Heart right ventricle (tissue), 16 donors: ENCODE data around the gene RAB36. TPM values are rescaled to one million over a fixed set of nuclear protein-coding genes. Genes with fewer than 3 reads are reported as not detected.
"Not testable (repeated sequence)": the region's sequence is repeated elsewhere in the genome, so short reads cannot be mapped to it uniquely, and the experiment has no call there.

Experiments
- ATAC-seq, 8 donors: fragments of 200-7000 bp; cut with Tn5 transposase; one replicate each; pipeline ENCODE4 v1.9.1; 2020; ENCODE audit warnings: mild to moderate bottlenecking in 8 of 8, moderate library complexity in 8 of 8, moderate number of reproducible peaks in 1 of 8
- DNase-seq, 2 donors: peaks; one replicate each; pipeline ENCODE4 v3.0.0-alpha.2; 2020
- H3K27ac ChIP-seq, 10 donors: fragments of 200-600 bp; sonication (generic) in 2 of 10; one replicate each; pipeline versions ENCODE4 v1.5.0 to v1.8.0; 2020 to 2022; ENCODE audit warnings: mild to moderate bottlenecking in 3 of 10
- H3K27me3 ChIP-seq, 7 donors: fragments of 200-600 bp; one replicate each; pipeline ENCODE4 v1.8.0; 2021 to 2022; ENCODE audit warnings: mild to moderate bottlenecking in 2 of 7
- H3K36me3 ChIP-seq, 9 donors: fragments of 200-600 bp; sonication (generic) in 1 of 9; one replicate each; pipeline versions ENCODE4 v1.5.0 to v1.8.0; 2020 to 2022; ENCODE audit warnings: mild to moderate bottlenecking in 2 of 9
- H3K4me1 ChIP-seq, 9 donors: fragments of 200-600 bp; sonication (generic) in 1 of 9; one replicate each; pipeline versions ENCODE4 v1.5.0 to v1.8.0; 2020 to 2022; ENCODE audit warnings: mild to moderate bottlenecking in 4 of 9
- H3K4me3 ChIP-seq, 10 donors: fragments of 200-600 bp; sonication (generic) in 2 of 10; one replicate each; pipeline versions ENCODE4 v1.5.0 to v1.8.0; 2020 to 2022; ENCODE audit warnings: mild to moderate bottlenecking in 7 of 10, moderate library complexity in 2 of 10
- H3K9me3 ChIP-seq, 11 donors: fragments of 200-600 bp in 10 of 11; sonication (generic) in 2 of 11; one replicate each; pipeline versions ENCODE4 v1.5.0 to v1.8.0; 2013 to 2022; ENCODE audit warnings: mild to moderate bottlenecking in 2 of 11, control low read depth in 1 of 11, moderate library complexity in 1 of 11
- WGBS, 2 donors: extraction: QIAGEN DNeasy Blood & Tissue Kit; methylation state at CpG; one replicate each; pipeline ENCODE4 v1.1.7; 2013; ENCODE audit warnings: inconsistent platforms in 1 of 2; 5-methylcytosine and 5-hydroxymethylcytosine counted together
- intact Hi-C, 10 donors: fragments of 100-400 bp; cut with DNase I; formaldehyde crosslinking; loops; one replicate each; pipeline versions ENCODE4 v1.11.1 to v1.14.2; 2022
- polyA plus RNA-seq, 2 donors: library from polyadenylated mRNA; stranded (reverse); fragments of 200-250 nt; gene quantifications; one replicate each; pipeline ENCODE4 v1.2.3, GENCODE V29; 2013
- total RNA-seq, 10 donors: library from RNA; stranded (reverse); fragmentation: NEBNext Ultra II Directional in 3 of 10; extraction: Animal tissue kit (Norgen Biotek cat#: 25700) in 3 of 10; gene quantifications; one replicate each; pipeline versions ENCODE4 v1.2.1 to v1.2.4, GENCODE V29; 2021 to 2023
- TF ChIP-seq, protein P1 (sequence below), 9 donors: fragments of 200-600 bp; sonication (generic) in 2 of 9; IDR thresholded peaks; one replicate each; pipeline versions ENCODE4 v1.5.0 to v1.8.0; 2021 to 2022; ENCODE audit warnings: antibody characterized with exemption in 9 of 9, mild to moderate bottlenecking in 5 of 9, moderate library complexity in 1 of 9
- donor health status: Arrhythmogenic right ventricular cardiomyopathy.
- donor health status: ischemic (EF 13 %, LVEDD 7.1; RV severe dilation, severe dysfunction).
- donor health status: healthy with polysubstance abuse.
- donor health status: DM: no; HTN: yes; CAD: no.
- donor health status: DM: no; HTN: no; CAD: no.
- donor health status: ischemic (EF 25% LVEDD 6.9; RV normal size, moderate dysfunction).
- donor health status: ischemic (EF 25% LVEDD 5.7; RV mildly dilated, moderate dysfunction).
- donor health status: healthy.
- donor health status: DM: yes; HTN: yes; CAD: no.
- donor health status: Ischemic cardiomyopathy.
- donor health status: ischemic (EF 35%, LVEDD 5.7; RV mildly dilated, moderate dysfunction).
- donor health status: nonischemic (EF 11% LVEDD 7.7; RV severe dilation, severe dysfunction).
- donor health status: DM: yes; HTN: yes; CAD: no.
- donor health status: PGD.
- donor health status: ischemic (EF 29% LVEDD 5.4; RV normal size, mild dysfunction).
- donor health status: nonischemic (EF 23%, LVEDD 6.1; RV moderate dilation, normal function).

The RAB36 gene
- total and polyA plus RNA-seq, 12 donors: 0.15 to 1.00 (median 0.43) TPM

DNA sequence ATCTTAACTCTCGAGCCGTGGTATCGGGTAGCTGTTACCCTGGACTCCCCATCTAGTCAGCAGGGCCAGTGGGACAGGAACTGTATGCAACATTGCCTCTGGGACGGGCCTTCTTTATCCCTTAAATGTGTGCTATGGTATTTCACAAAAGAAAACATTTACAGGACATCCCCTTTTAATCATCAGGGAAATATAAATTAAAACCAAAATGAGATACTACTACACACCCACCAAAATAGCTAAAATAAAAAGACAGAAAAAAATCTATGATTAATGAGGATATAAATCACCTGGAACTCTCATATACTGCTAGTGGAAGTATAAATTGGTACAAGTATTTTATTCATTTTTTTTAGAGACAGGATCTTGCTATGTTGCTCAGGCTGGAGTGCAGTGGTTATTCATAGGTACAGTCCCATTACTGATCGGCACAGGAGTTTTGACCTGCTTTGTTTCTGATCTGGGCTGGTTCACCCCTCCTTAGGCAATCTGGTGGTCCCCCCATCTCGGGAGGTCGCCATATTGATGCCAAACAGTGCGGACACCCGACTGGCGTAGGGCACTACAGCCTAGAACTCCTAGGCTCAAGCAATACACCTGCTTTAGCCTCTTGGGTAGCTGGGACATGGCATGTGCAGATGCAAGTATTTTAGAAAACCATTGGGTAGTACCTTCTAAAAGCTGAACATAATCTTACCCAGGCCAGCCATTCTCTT is 12.7 kb upstream of the RAB36 start:
- H3K9me3 ChIP-seq: no peaks in the 10 kb centered on the region
- ATAC-seq: no peak
- no peak overlapping the region for H3K27ac ChIP-seq
- H3K27me3 ChIP-seq: peaks cover 0 to 6% (median 0%) of the 10 kb centered on the region in 7 donors
- WGBS, 2 donors: 86 to 92% methylated on average over 10 of the region's 10 CpGs
- peaks cover 0 to 19% (median 9%) of the 10 kb centered on the region in 9 donors for H3K4me1 ChIP-seq
- no peak for DNase-seq
- no peaks in the 10 kb centered on the region for H3K36me3 ChIP-seq
- TF ChIP-seq, protein P1, sequence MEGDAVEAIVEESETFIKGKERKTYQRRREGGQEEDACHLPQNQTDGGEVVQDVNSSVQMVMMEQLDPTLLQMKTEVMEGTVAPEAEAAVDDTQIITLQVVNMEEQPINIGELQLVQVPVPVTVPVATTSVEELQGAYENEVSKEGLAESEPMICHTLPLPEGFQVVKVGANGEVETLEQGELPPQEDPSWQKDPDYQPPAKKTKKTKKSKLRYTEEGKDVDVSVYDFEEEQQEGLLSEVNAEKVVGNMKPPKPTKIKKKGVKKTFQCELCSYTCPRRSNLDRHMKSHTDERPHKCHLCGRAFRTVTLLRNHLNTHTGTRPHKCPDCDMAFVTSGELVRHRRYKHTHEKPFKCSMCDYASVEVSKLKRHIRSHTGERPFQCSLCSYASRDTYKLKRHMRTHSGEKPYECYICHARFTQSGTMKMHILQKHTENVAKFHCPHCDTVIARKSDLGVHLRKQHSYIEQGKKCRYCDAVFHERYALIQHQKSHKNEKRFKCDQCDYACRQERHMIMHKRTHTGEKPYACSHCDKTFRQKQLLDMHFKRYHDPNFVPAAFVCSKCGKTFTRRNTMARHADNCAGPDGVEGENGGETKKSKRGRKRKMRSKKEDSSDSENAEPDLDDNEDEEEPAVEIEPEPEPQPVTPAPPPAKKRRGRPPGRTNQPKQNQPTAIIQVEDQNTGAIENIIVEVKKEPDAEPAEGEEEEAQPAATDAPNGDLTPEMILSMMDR (IDR thresholded peaks at IDR 0.05): no peak
- intact Hi-C loops: no loop called here
- H3K4me3 ChIP-seq: no peak overlapping the region

DNA sequence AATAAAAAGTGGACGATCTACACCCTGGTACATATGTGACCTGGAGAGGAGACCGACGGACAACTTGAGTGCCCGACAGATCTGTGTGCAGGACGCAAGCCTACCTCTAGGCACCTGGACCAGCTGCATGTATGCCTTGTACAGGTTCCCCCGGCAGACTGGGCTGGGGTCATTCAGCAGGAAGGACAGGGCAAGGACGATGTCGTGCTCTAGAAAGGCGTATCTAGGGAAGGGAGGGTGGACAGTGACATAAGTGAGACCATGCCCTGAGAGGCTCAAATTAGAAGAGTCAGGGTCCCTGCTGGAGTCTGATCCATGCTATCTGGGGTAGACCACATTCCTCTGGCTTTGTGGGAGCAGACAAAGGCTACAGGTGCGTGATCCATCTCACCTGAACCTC is 11.4 kb upstream of the RAB36 start:
- peaks cover 0 to 6% (median 0%) of the 10 kb centered on the region in 7 donors for H3K27me3 ChIP-seq
- H3K36me3 ChIP-seq: no peaks in the 10 kb centered on the region
- no peak overlapping the region for H3K4me3 ChIP-seq
- intact Hi-C loops: no loop called here
- WGBS, 2 donors: 87 to 92% methylated on average over 10 of the region's 10 CpGs
- H3K4me1 ChIP-seq: peaks cover 0 to 25% (median 4%) of the 10 kb centered on the region in 9 donors
- DNase-seq (no peak), ATAC-seq (no peak)
- TF ChIP-seq, protein P1 (IDR thresholded peaks at IDR 0.05): no peak
- no peak overlapping the region for H3K27ac ChIP-seq
- H3K9me3 ChIP-seq: no peaks in the 10 kb centered on the region

DNA sequence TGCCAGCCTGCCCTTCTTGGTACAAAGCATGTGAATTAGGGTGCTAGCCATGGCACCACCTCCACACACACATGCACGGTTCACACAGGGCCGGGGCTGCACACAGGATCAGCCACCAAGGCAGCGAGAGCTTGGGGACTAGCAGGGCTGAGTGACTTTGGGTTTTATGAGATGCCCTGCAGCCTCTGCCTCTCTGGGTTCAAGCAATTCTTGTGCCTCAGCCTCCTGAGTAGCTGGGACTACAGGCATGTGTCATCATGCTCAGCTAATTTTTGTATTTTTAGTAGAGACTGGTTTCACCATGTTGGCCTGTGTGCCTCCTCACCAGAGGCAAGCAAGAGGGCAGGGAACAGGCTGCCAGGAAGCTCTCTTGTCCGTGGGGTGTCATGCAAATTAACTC is 8.3 kb upstream of the RAB36 start:
- WGBS, 2 donors: 83 to 86% methylated on average over 4 of the region's 4 CpGs
- peak overlapping the region in 1 of 10 donors; percentile 75 for H3K27ac ChIP-seq
- ATAC-seq, H3K36me3 ChIP-seq, DNase-seq, H3K9me3 ChIP-seq, H3K4me3 ChIP-seq, H3K27me3 ChIP-seq, intact Hi-C loops: not testable (repeated sequence)
- H3K4me1 ChIP-seq: peaks cover 0 to 34% (median 11%) of the 10 kb centered on the region in 9 donors

DNA sequence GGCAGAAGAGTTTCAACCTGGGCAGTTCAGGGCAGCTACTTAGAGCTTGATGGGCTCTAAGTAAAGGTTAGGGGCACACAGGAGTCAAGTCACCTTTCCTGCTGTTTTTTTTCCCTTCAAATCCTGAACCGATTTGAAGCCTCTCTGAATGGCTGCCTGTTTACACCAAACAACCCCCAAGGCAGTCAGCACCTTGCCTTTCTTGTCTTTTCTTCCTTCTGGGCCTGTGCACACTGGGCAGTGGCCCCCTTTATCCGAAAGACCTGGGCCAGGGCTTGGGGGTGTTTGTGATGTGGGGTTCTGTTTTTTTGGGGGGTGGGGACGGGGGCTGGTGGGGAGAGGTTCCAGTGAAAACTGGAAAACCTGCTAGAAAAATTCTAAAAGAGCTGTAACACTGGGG is 7.8 kb upstream of the RAB36 start:
- peak overlapping the region in 2 of 10 donors; percentile 22 to 75 for H3K27ac ChIP-seq
- peaks cover 0 to 39% (median 16%) of the 10 kb centered on the region in 9 donors for H3K4me1 ChIP-seq
- ATAC-seq (no peak), DNase-seq (no peak)
- H3K9me3 ChIP-seq: no peaks in the 10 kb centered on the region
- H3K27me3 ChIP-seq: no peaks in the 10 kb centered on the region
- TF ChIP-seq, protein P1 (IDR thresholded peaks at IDR 0.05): no peak
- H3K4me3 ChIP-seq: no peak overlapping the region
- WGBS, 2 donors: 61 to 74% methylated on average over 3 of the region's 3 CpGs
- H3K36me3 ChIP-seq: no peaks in the 10 kb centered on the region
- intact Hi-C loops: no loop called here
